HepG2 (cell line): Measurements from ENCODE around the gene OR7A10. TPM values are rescaled to one million over a fixed set of nuclear protein-coding genes. Genes with fewer than 3 reads are reported as not detected.

Experiments
- polyA plus RNA-seq, 8 experiments: library from polyadenylated mRNA; depleted of rRNA in 3 of 8; stranded (reverse) in 7 of 8; unstranded in 1 of 8; fragments of >200 nt; fragmentation: Illumina TruSeq in 4 of 8; extraction: Trizol in 4 of 8; gene quantifications; 2 replicates each; pipeline versions ENCODE4 v1.2.1 to v1.2.3, GENCODE V29; 2011 to 2016; ENCODE audit warnings: low read depth in 4 of 8, missing spikeins in 1 of 8, mixed read lengths in 1 of 8; ENCODE audit not compliant: insufficient read depth in 1 of 8
- small RNA-seq, 3 experiments: library from RNA; depleted of rRNA; stranded (forward); fragments of <200 nt; gene quantifications; one replicate each; pipeline ENCODE3, GENCODE V24; 2012; ENCODE audit warnings: low read depth in 2 of 3, low replicate concordance in 1 of 3; ENCODE audit not compliant: insufficient read length in 3 of 3, insufficient read depth in 2 of 3
- total RNA-seq, 5 experiments: library from RNA; depleted of rRNA; stranded (reverse); fragments of >200 nt; fragmentation: Illumina TruSeq; extraction: Trizol; gene quantifications; 2 replicates each; pipeline ENCODE4 v1.2.3, GENCODE V29; 2016; ENCODE audit warnings: low read depth in 1 of 5

OR7A10 gene
- total and polyA plus RNA-seq, 2 of the 13 experiments (the other 11 are each of a cell fraction or from before 2014, with no cell fraction given): not detected

Small RNA genes lying within 50 kb of the gene (small RNA-seq; reads per million reads assigned to genes)
- gene AC005255.1: 0 reads per million in 3 experiments
- 0 reads per million in 3 experiments for gene OR7A18P

Other genes with a start within 250 kb of the OR7A10 start
- gene ADGRE3, start 174.1 kb downstream of the OR7A10 start, total RNA-seq (2016; rRNA removed; fragmentation: Illumina TruSeq; extraction: Trizol): not detected in 2 replicates
- gene ADGRE3, start 174.1 kb downstream of the OR7A10 start, polyA plus RNA-seq (2011; rRNA removed): not detected in 2 replicates
- gene ZNF333, start 158.9 kb downstream of the OR7A10 start, total RNA-seq (2016; rRNA removed; fragmentation: Illumina TruSeq; extraction: Trizol): 3.0 and 3.4 TPM in 2 replicates
- 6.4 and 7.9 TPM in 2 replicates for gene ZNF333, start 158.9 kb downstream of the OR7A10 start, polyA plus RNA-seq (2011; rRNA removed)
- gene ADGRE2, start 70.4 kb downstream of the OR7A10 start, total RNA-seq (2016; rRNA removed; fragmentation: Illumina TruSeq; extraction: Trizol): 0.04 TPM in 1 of 2 replicates, not detected in the other
- gene ADGRE2, start 70.4 kb downstream of the OR7A10 start, polyA plus RNA-seq (2011; rRNA removed): 0.03 TPM in 1 of 2 replicates, not detected in the other
- not detected in 2 replicates for gene OR7A5, start 13.7 kb downstream of the OR7A10 start, total RNA-seq (2016; rRNA removed; fragmentation: Illumina TruSeq; extraction: Trizol)
- not detected in 2 replicates for gene OR7A5, start 13.7 kb downstream of the OR7A10 start, polyA plus RNA-seq (2011; rRNA removed)
- gene OR7C1, start 13.7 kb downstream of the OR7A10 start, total RNA-seq (2016; rRNA removed; fragmentation: Illumina TruSeq; extraction: Trizol): not detected in 2 replicates
- not detected in 2 replicates for gene OR7C1, start 13.7 kb downstream of the OR7A10 start, polyA plus RNA-seq (2011; rRNA removed)
- not detected in 2 replicates for gene OR7A17, start 37.2 kb upstream of the OR7A10 start, total RNA-seq (2016; rRNA removed; fragmentation: Illumina TruSeq; extraction: Trizol)
- not detected in 2 replicates for gene OR7A17, start 37.2 kb upstream of the OR7A10 start, polyA plus RNA-seq (2011; rRNA removed)
- gene OR7C2, start 92.6 kb upstream of the OR7A10 start, total RNA-seq (2016; rRNA removed; fragmentation: Illumina TruSeq; extraction: Trizol): not detected in 2 replicates
- gene OR7C2, start 92.6 kb upstream of the OR7A10 start, polyA plus RNA-seq (2011; rRNA removed): not detected in 2 replicates
- not detected in 2 replicates for gene SLC1A6, start 130.9 kb upstream of the OR7A10 start, total RNA-seq (2016; rRNA removed; fragmentation: Illumina TruSeq; extraction: Trizol)
- gene SLC1A6, start 130.9 kb upstream of the OR7A10 start, polyA plus RNA-seq (2011; rRNA removed): not detected in 2 replicates
- gene CASP14, start 200.6 kb upstream of the OR7A10 start, total RNA-seq (2016; rRNA removed; fragmentation: Illumina TruSeq; extraction: Trizol): not detected in 2 replicates
- gene CASP14, start 200.6 kb upstream of the OR7A10 start, polyA plus RNA-seq (2011; rRNA removed): not detected in 2 replicates
- gene OR1I1, start 233.3 kb upstream of the OR7A10 start, total RNA-seq (2016; rRNA removed; fragmentation: Illumina TruSeq; extraction: Trizol): not detected in 2 replicates
- not detected in 2 replicates for gene OR1I1, start 233.3 kb upstream of the OR7A10 start, polyA plus RNA-seq (2011; rRNA removed)